Prostate gland (tissue), 2 donors: ENCODE results near the gene LRRC42. TPM values are rescaled to one million over a fixed set of nuclear protein-coding genes. Genes with fewer than 3 reads are reported as not detected.

ENCODE experiments used
- DNase-seq: peaks from one replicate; pipeline ENCODE4 v3.0.0-alpha.2; 2019; ENCODE audit warnings: low spot score
- H3K27ac ChIP-seq, 2 donors: fragments of 200-600 bp; sonication (generic); 2 replicates each; pipeline ENCODE4 v1.5.1; 2017 to 2019
- H3K27me3 ChIP-seq: fragments of 200-600 bp; sonication (generic); replicated peaks from 2 replicates; pipeline ENCODE4 v1.5.1; 2019; ENCODE audit not compliant: insufficient read depth
- H3K36me3 ChIP-seq, 2 donors: fragments of 200-600 bp; sonication (generic); 1 replicate in 1 of 2; 2 replicates in 1 of 2; pipeline versions ENCODE4 v1.5.1 to v1.8.1; 2017 to 2019
- H3K4me1 ChIP-seq: fragments of 200-600 bp; sonication (generic); replicated peaks from 2 replicates; pipeline ENCODE4 v1.5.1; 2019
- H3K4me3 ChIP-seq, 2 donors: fragments of 200-600 bp; sonication (generic); 2 replicates each; pipeline ENCODE4 v1.5.1; 2017 to 2019
- H3K9me3 ChIP-seq: fragments of 200-600 bp; sonication (generic); 2 replicates; pipeline ENCODE4 v1.5.1; 2017
- POLR2A ChIP-seq: fragments of 450-650 bp; IDR thresholded peaks from one replicate; pipeline ENCODE4 v1.6.1; 2016; ENCODE audit warnings: antibody characterized with exemption, mild to moderate bottlenecking
- POLR2AphosphoS5 ChIP-seq: sonication (generic); formaldehyde crosslinking; IDR thresholded peaks from one replicate; pipeline ENCODE4 v1.6.1; 2017; ENCODE audit warnings: antibody characterized with exemption
- WGBS: methylation state at CpG from one replicate; pipeline ENCODE4 v1.1.5; 2018; 5-methylcytosine and 5-hydroxymethylcytosine counted together
- intact Hi-C: fragments of 100-400 bp; cut with DNase I; formaldehyde crosslinking; loops from one replicate; pipeline ENCODE4 v1.14.2; 2022
- total RNA-seq, 2 donors: library from RNA; depleted of rRNA; stranded (reverse); fragments of >200 nt; gene quantifications; one replicate each; pipeline ENCODE4 v1.1.0, GENCODE V29; 2016
- TF ChIP-seq, protein P1 (sequence below), 4 experiments: fragments of 200-600 bp in 2 of 4; fragments of 450-650 bp in 2 of 4; sonication (generic) in 2 of 4; IDR thresholded peaks; 1 replicate in 3 of 4; 2 replicates in 1 of 4; pipeline ENCODE4 v1.5.1; 2016 to 2019; ENCODE audit warnings: antibody characterized with exemption in 4 of 4, mild to moderate bottlenecking in 2 of 4, moderate library complexity in 2 of 4

The LRRC42 gene
- total RNA-seq, 2 donors from 2014 or later = 21.1 to 31.8 TPM

DNA sequence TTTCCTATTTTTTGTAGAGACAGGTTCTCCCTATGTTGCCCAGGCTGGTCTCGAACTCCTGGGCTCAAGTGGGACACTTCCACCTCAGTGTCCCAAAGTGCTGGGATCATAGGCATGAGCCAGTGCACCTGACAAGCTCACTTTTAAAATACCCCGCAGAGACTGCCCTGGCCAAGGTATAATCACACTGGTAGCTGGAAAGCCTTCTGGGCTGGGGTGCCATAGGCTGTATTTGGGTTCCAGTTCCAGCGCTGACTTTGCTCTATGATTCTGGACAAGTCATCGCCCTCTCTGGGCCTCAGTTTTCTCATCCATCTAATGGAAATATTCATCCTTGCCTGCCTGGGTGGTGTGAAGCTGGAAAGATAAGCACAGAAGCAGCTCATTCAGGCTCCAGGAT, 61.5 kb downstream of the LRRC42 start:
- H3K36me3 ChIP-seq = no peaks in the 10 kb centered on the region
- intact Hi-C loops = no loop called here
- 95% methylated on average over 4 of the region's 4 CpGs for WGBS
- no peak overlapping the region for H3K4me3 ChIP-seq
- H3K27me3 ChIP-seq = no peaks in the 10 kb centered on the region
- no peak for DNase-seq
- H3K9me3 ChIP-seq = no peaks in the 10 kb centered on the region
- TF ChIP-seq POLR2AphosphoS5 = no peak
- TF ChIP-seq POLR2A = no peak
- TF ChIP-seq, protein P1, sequence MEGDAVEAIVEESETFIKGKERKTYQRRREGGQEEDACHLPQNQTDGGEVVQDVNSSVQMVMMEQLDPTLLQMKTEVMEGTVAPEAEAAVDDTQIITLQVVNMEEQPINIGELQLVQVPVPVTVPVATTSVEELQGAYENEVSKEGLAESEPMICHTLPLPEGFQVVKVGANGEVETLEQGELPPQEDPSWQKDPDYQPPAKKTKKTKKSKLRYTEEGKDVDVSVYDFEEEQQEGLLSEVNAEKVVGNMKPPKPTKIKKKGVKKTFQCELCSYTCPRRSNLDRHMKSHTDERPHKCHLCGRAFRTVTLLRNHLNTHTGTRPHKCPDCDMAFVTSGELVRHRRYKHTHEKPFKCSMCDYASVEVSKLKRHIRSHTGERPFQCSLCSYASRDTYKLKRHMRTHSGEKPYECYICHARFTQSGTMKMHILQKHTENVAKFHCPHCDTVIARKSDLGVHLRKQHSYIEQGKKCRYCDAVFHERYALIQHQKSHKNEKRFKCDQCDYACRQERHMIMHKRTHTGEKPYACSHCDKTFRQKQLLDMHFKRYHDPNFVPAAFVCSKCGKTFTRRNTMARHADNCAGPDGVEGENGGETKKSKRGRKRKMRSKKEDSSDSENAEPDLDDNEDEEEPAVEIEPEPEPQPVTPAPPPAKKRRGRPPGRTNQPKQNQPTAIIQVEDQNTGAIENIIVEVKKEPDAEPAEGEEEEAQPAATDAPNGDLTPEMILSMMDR (IDR thresholded peaks at IDR 0.05) = no peak
- H3K27ac ChIP-seq = no peak overlapping the region
- H3K4me1 ChIP-seq = no peaks in the 10 kb centered on the region

DNA sequence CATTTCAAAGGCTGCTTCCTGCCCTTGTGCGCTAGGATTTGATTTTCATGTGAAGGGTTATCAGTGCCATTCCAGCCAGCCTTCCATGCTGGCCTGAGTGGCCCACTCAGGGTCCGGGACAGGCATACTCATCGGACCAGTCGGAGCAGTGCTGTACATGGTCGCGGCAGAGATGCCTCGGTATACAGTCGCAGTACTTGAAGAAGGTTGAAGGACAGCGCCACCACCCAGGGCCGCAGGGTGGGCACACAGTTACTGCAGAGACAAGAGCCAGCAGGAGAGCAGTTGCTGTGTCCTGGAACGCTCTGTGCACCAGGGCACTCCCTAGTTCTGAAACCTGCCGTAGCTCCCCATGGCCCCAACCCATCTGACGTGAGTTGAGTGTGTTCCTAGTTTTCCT, 62.7 kb downstream of the LRRC42 start:
- Histone ChIP-seq H3K36me3 (no peaks in the 10 kb centered on the region), H3K4me3 (no peak overlapping the region), H3K27me3 (no peaks in the 10 kb centered on the region), H3K27ac (no peak overlapping the region), H3K4me1 (no peaks in the 10 kb centered on the region), H3K9me3 (no peaks in the 10 kb centered on the region)
- intact Hi-C loops = no loop called here
- DNase-seq = no peak
- 72% methylated on average over 13 of the region's 13 CpGs for WGBS
- TF ChIP-seq POLR2A = no peak

DNA sequence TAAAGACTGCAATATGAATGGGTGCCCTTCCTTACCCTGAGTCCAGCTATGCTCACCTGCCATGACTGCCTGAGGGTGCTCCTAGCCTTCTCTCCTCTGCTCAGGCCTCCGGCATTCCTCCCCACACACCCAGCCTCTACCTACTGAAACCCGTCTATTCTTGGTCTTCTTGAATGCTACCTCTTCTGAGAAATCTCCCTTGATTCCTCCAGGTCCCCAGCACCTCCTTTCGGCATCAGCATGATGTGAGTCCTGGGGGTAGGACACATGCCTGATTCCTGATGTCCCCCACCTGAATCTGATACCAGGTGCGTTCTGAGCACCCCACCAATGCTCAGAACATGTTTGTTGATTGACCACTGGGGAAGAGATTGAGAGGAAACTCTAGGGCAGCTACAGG, 63.3 kb downstream of the LRRC42 start:
- no peak overlapping the region for H3K4me3 ChIP-seq
- intact Hi-C loops = no loop called here
- 90% methylated on average over 4 of the region's 4 CpGs for WGBS
- H3K27me3 ChIP-seq = no peaks in the 10 kb centered on the region
- H3K36me3 ChIP-seq = no peaks in the 10 kb centered on the region
- no peak for TF ChIP-seq POLR2AphosphoS5
- no peak for TF ChIP-seq POLR2A
- TF ChIP-seq, protein P1 (IDR thresholded peaks at IDR 0.05) = no peak
- no peaks in the 10 kb centered on the region for H3K9me3 ChIP-seq
- no peak overlapping the region for H3K27ac ChIP-seq
- no peaks in the 10 kb centered on the region for H3K4me1 ChIP-seq
- no peak for DNase-seq

DNA sequence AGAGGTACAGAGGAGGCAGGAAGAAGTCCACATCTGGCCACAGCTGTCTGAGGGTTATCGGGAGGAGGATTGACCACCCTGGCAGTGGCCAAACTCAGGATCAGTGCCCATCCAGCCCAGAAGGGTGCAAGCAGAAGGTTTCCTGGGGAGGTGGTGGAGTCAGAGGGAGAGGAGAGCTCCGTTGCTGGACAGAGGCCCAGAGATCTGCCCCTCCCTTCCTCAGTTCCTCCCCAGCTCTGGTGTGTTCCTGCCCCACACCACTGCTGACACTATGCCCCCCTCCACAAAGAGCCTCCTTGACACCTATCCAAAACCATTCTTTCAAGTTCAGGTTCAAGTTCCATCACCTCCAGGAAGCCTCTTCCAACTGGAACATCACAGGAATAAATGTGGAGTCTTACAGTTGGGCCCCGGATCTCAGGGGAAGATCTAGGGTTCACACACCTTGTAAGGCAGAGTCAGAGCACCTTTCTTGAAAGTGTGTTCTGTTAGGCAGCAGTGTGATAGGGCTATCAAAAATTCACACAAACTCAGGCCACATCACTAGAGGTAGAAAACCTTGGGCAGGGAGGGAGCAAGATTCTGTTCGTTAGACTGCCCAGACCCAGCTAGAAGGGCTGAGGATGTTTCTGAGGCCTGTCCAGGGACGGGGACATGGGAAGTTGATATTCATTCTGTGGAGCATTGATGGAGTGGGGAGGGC, 64.4 kb downstream of the LRRC42 start:
- Histone ChIP-seq H3K4me3 (no peak overlapping the region), H3K27ac (no peak overlapping the region)
- WGBS = 83% methylated on average over 5 of the region's 5 CpGs

DNA sequence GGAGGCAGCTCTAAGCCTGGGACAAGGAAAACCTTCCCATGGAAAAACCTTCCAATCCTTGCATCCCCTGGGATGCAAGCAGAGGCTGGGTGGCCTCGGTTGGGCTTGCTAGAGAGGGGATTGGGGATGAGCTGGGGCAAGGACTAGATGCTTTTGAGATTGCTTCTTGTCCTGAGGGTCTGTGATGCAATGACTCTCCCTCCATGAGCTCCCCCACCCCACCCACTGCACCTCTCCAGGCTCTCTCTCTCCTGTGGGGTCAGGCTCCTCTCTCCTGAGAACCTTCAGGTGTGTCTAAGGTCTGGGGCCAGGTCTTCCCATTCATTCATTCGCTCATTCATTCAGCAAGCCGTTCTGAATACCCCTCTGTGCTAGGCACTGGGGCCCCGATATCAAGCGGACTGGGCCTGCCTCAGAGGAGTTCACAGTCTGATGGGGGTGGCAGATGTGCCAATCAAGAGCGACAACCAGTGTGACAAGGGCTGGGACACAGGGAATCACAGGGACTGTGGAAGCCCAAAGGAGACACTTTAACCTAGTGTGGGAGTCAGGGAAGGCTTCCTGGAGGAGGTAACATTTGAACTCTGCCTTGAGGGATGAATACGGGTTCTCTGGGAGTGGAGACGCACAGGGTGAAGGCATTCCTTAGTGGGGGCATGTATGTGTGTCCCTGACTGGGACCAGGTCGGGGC, 65.3 kb downstream of the LRRC42 start:
- DNase-seq = no peak
- H3K4me3 ChIP-seq = no peak overlapping the region
- H3K9me3 ChIP-seq = no peaks in the 10 kb centered on the region
- H3K27ac ChIP-seq = no peak overlapping the region
- TF ChIP-seq POLR2AphosphoS5 (no peak), POLR2A (no peak)
- TF ChIP-seq, protein P1 (IDR thresholded peaks at IDR 0.05) = no peak
- no peaks in the 10 kb centered on the region for H3K27me3 ChIP-seq
- intact Hi-C loops = no loop called here
- peaks cover 7% of the 10 kb centered on the region for H3K4me1 ChIP-seq
- H3K36me3 ChIP-seq = no peaks in the 10 kb centered on the region
- 86% methylated on average over 9 of the region's 9 CpGs for WGBS

More for the DNA sequence above, 64.4 kb downstream of the LRRC42 start:
- Histone ChIP-seq H3K9me3 (no peaks in the 10 kb centered on the region), H3K36me3 (no peaks in the 10 kb centered on the region), H3K27me3 (no peaks in the 10 kb centered on the region), H3K4me1 (no peaks in the 10 kb centered on the region)
- no peak for TF ChIP-seq POLR2AphosphoS5
- TF ChIP-seq POLR2A = no peak
- TF ChIP-seq, protein P1 (IDR thresholded peaks at IDR 0.05) = no peak
- intact Hi-C loops = no loop called here
- DNase-seq = no peak
